ENCODE measurements around the gene DMRT1.
A peak's percentile ranks its signal among the peaks of the same experiment; 100 is the strongest.

The DMRT1 gene

DNA sequence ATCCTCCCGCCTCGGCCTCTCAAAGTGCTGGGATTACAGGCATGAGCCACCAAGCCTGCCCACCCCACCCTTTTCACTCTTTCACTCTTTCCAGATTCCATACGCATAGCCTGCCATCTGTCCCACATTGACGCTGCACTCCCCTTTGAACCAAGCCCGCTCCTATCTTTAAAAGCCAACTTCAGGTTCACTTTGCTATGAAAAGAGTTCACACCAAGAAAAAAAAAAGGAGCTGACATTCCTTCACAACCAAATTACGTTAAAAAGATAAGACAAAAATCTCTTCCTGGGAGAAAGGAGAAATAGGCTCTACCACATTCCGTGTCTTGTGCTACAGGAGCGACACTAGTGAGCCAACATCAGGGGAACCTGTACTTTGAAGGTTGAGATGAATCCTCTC is 41.5 kb downstream of the DMRT1 start:
- Histone ChIP-seq H3K36me3 (ENCODE audit: control insufficient read depth in 4 of 4, insufficient read depth in 4 of 4, low read length in 3 of 4) (no peaks in the 10 kb centered on the region), H3K9me3 (ENCODE audit: control extremely low read depth in 1 of 5, control insufficient read depth in 4 of 5, insufficient read depth in 2 of 5, low read depth in 1 of 5, low read length in 4 of 5) (peaks cover 0 to 6% (median 0%) of the 10 kb centered on the region in 5 experiments), H3K27me3 (replicated peaks in 2 of 5; ENCODE audit: control insufficient read depth in 4 of 5, insufficient read depth in 5 of 5, low read length in 4 of 5) (peaks cover 5 to 64% (median 9%) of the 10 kb centered on the region in 5 experiments), H3K4me3 (ENCODE audit: control insufficient read depth in 1 of 7, extremely low read depth in 1 of 7, insufficient read depth in 4 of 7, low read depth in 2 of 7, low read length in 6 of 7) (no peak overlapping the region), H3K27ac (ENCODE audit: insufficient read depth in 1 of 2, low read depth in 1 of 2, low read length in 2 of 2, poor library complexity in 1 of 2, severe bottlenecking in 2 of 2) (no peak overlapping the region), H3K4me1 (ENCODE audit: control extremely low read depth in 1 of 4, control insufficient read depth in 4 of 4, insufficient read depth in 4 of 4, low read length in 3 of 4) (no peaks in the 10 kb centered on the region)
- 98% methylated on average over 5 of the region's 8 CpGs for WGBS (ENCODE audit: insufficient coverage)
- ChIA-PET POLR2A (no interaction called here), CTCF (interaction anchor here (1.1 to 1.6 kb wide), 3 partner anchors 11 to 127 kb away, joined by 3 to 4 read pairs (median 3); no protein-coding TSS in a partner anchor)
- no peak for DNase-seq

DNA sequence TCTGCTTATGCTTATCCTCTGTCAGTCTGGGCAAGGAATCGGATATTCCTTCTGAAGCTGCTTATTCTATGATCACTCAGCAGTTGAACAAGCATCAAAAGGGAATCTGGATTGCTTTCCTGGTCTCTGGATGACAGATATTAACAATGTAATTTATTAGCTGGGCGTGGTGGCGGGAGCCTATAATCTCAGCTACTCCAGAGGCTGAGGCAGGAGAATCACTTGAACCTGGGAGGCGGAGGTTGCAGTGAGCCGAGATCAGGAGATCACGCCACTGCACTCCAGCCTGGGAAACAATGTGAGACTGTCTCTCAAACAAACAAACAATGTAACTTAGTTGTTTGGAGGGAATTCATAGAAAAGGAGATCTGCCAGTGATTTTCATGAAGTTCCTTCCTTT is 45.4 kb downstream of the DMRT1 start:
- POLR2A ChIA-PET = no interaction called here
- CTCF ChIA-PET = interaction anchor here (1.9 to 13.0 kb wide), 2 partner anchors 118 to 123 kb away, joined by 4 to 108 read pairs; no protein-coding TSS in a partner anchor
- Histone ChIP-seq H3K9me3 (ENCODE audit: control extremely low read depth in 1 of 5, control insufficient read depth in 4 of 5, insufficient read depth in 2 of 5, low read depth in 1 of 5, low read length in 4 of 5) (no peaks in the 10 kb centered on the region), H3K4me1 (ENCODE audit: control extremely low read depth in 1 of 4, control insufficient read depth in 4 of 4, insufficient read depth in 4 of 4, low read length in 3 of 4) (no peaks in the 10 kb centered on the region), H3K27me3 (replicated peaks in 2 of 5; ENCODE audit: control insufficient read depth in 4 of 5, insufficient read depth in 5 of 5, low read length in 4 of 5) (peaks cover 0 to 38% (median 2%) of the 10 kb centered on the region in 5 experiments), H3K4me3 (ENCODE audit: control insufficient read depth in 1 of 7, extremely low read depth in 1 of 7, insufficient read depth in 4 of 7, low read depth in 2 of 7, low read length in 6 of 7) (no peak overlapping the region), H3K27ac (ENCODE audit: insufficient read depth in 1 of 2, low read depth in 1 of 2, low read length in 2 of 2, poor library complexity in 1 of 2, severe bottlenecking in 2 of 2) (no peak overlapping the region), H3K36me3 (ENCODE audit: control insufficient read depth in 4 of 4, insufficient read depth in 4 of 4, low read length in 3 of 4) (no peaks in the 10 kb centered on the region)
- no peak for DNase-seq
- 100% methylated on average over 4 of the region's 6 CpGs for WGBS (ENCODE audit: insufficient coverage)

DNA sequence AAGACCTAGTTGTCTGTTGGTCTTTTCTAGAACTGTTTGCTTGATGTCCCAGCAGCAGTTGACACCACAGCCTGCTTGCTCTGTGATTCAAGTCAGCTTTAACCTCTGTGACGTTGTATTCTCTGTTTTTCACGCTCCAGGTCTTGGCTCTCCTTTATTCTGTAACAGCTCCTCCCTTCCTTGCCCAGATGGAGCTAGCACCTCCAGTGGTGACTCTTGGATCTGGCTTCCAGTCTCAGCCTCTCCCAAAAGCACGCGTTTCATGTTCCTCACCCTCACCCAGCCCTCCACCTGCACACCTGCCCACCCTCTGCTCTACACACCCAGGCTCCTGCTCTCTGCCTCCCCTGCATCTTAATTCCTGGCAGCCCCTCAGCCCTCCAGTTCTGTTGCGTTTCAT is 50.6 kb downstream of the DMRT1 start:
- Histone ChIP-seq H3K27ac (ENCODE audit: insufficient read depth in 1 of 2, low read depth in 1 of 2, low read length in 2 of 2, poor library complexity in 1 of 2, severe bottlenecking in 2 of 2) (no peak overlapping the region), H3K36me3 (ENCODE audit: control insufficient read depth in 4 of 4, insufficient read depth in 4 of 4, low read length in 3 of 4) (no peaks in the 10 kb centered on the region), H3K4me1 (ENCODE audit: control extremely low read depth in 1 of 4, control insufficient read depth in 4 of 4, insufficient read depth in 4 of 4, low read length in 3 of 4) (peaks cover 0 to 11% (median 3%) of the 10 kb centered on the region in 4 experiments), H3K27me3 (replicated peaks in 2 of 5; ENCODE audit: control insufficient read depth in 4 of 5, insufficient read depth in 5 of 5, low read length in 4 of 5) (peaks cover 0 to 22% (median 6%) of the 10 kb centered on the region in 5 experiments), H3K4me3 (ENCODE audit: control insufficient read depth in 1 of 7, extremely low read depth in 1 of 7, insufficient read depth in 4 of 7, low read depth in 2 of 7, low read length in 6 of 7) (no peak overlapping the region), H3K9me3 (ENCODE audit: control extremely low read depth in 1 of 5, control insufficient read depth in 4 of 5, insufficient read depth in 2 of 5, low read depth in 1 of 5, low read length in 4 of 5) (no peaks in the 10 kb centered on the region)
- ChIA-PET POLR2A (no interaction called here), CTCF (interaction anchor here (0.7 to 13.0 kb wide), 5 partner anchors 12 to 118 kb away, joined by 3 to 108 read pairs (median 4); no protein-coding TSS in a partner anchor)
- no peak for DNase-seq
- 89% methylated on average over 3 of the region's 5 CpGs for WGBS (ENCODE audit: insufficient coverage)

DNA sequence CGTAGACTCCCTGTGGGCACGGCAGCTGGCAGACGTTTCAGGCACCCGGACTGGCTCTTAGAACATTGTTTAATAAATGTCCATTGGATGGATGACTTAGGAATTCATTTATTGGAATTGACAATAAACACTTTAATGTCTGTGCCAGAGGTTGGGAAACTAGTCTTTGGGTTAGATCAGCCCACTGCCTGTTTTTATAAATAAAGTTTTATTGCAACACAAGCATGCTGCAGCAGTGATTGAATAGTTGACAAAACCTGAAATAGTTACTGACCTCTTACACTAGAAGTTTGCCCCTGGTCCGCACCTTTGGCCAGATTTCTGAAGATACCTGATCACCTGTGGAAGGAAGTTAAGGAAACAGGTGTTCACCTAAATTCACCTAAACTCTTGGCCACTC is 51.6 kb downstream of the DMRT1 start:
- H3K9me3 ChIP-seq (ENCODE audit: control extremely low read depth in 1 of 5, control insufficient read depth in 4 of 5, insufficient read depth in 2 of 5, low read depth in 1 of 5, low read length in 4 of 5) = no peaks in the 10 kb centered on the region
- no peaks in the 10 kb centered on the region for H3K36me3 ChIP-seq (ENCODE audit: control insufficient read depth in 4 of 4, insufficient read depth in 4 of 4, low read length in 3 of 4)
- ChIA-PET CTCF (interaction anchor here (1.0 to 13.0 kb wide), 9 partner anchors 13 to 141 kb away, joined by 3 to 108 read pairs (median 4); no protein-coding TSS in a partner anchor), POLR2A (no interaction called here)
- no peak overlapping the region for H3K4me3 ChIP-seq (ENCODE audit: control insufficient read depth in 1 of 7, extremely low read depth in 1 of 7, insufficient read depth in 4 of 7, low read depth in 2 of 7, low read length in 6 of 7)
- H3K4me1 ChIP-seq (ENCODE audit: control extremely low read depth in 1 of 4, control insufficient read depth in 4 of 4, insufficient read depth in 4 of 4, low read length in 3 of 4) = peaks cover 0 to 11% (median 3%) of the 10 kb centered on the region in 4 experiments
- WGBS (ENCODE audit: insufficient coverage) = 100% methylated on average over 1 of the region's 5 CpGs
- no peak overlapping the region for H3K27ac ChIP-seq (ENCODE audit: insufficient read depth in 1 of 2, low read depth in 1 of 2, low read length in 2 of 2, poor library complexity in 1 of 2, severe bottlenecking in 2 of 2)
- no peak for DNase-seq
- H3K27me3 ChIP-seq (replicated peaks in 2 of 5; ENCODE audit: control insufficient read depth in 4 of 5, insufficient read depth in 5 of 5, low read length in 4 of 5) = peaks cover 0 to 21% (median 6%) of the 10 kb centered on the region in 5 experiments

DNA sequence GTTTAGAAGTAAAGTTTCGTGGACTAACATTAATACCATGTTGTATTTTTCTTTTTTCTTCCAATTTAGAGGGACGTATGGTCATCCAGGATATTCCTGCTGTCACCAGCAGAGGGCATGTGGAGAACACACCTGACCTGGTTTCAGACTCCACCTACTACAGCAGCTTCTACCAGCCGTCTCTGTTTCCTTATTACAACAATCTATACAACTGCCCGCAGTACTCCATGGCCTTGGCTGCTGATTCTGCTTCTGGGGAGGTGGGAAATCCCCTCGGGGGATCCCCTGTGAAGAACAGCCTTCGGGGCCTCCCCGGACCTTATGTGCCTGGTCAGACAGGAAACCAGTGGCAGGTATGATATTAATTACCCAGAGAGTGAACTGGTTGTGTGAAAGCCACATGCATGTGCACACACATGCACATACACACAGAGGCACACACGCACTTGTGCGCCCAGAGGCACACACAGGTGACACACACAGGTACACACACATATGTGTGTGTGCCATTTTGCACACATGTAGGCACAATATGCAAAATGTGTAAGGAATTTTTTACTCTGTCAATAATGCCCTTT is 52.4 kb downstream of the DMRT1 start:
- WGBS (ENCODE audit: insufficient coverage) = 7% methylated on average over 3 of the region's 9 CpGs
- DNase-seq = peak; percentile 67 to 90 (median 87)
- CTCF ChIA-PET = interaction anchor here (0.8 to 13.0 kb wide), 11 partner anchors 11 to 140 kb away, joined by 3 to 108 read pairs (median 4); no protein-coding TSS in a partner anchor

DNA sequence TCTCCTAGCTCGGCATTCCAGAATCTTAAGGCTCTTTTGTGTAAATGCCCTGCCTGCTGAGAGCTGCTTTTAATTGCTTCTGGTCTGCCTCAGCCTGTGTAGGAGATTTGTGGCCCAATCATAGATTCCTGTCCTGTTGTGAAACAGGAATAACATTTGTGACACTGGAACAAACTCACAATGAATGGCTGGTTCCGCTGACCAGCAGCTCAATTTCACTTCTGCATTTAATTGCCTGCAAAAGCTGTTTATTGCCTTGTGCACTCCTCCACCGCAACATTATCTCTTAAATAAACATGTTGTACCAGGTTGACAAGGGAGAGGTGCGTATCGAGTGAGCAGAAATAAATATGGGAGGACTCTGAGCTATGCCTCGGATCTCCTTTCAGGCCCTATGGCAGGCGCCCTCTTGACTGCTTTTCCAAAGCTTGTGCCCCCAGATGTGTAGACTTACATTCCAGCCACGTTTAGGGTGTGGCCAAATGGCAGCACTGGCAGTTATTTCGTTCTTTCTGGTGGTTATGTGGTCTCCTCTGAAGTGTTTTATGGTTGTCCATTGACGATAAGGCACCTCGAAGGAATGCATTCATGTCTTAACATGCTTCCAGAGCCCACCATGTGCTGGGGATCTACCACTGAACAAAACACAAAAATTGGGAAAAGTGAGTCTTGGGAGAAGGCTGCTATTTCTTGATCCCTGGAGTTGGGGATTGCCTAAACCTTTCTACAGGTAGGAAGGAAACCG is 58.1 kb downstream of the DMRT1 start:
- no peaks in the 10 kb centered on the region for H3K9me3 ChIP-seq (ENCODE audit: control extremely low read depth in 1 of 5, control insufficient read depth in 4 of 5, insufficient read depth in 2 of 5, low read depth in 1 of 5, low read length in 4 of 5)
- DNase-seq = peak in 2 of 3 donors; percentile 62 to 71
- ChIA-PET POLR2A (interaction anchor here (0.5 kb wide), 1 partner anchor 10 kb away, joined by 4 read pairs; no protein-coding TSS in a partner anchor), CTCF (interaction anchor here (0.8 to 2.3 kb wide), 4 partner anchors 105 to 256 kb away, joined by 3 to 7 read pairs (median 4); no protein-coding TSS in a partner anchor)
- no peak overlapping the region for H3K4me3 ChIP-seq (ENCODE audit: control insufficient read depth in 1 of 7, extremely low read depth in 1 of 7, insufficient read depth in 4 of 7, low read depth in 2 of 7, low read length in 6 of 7)
- H3K27me3 ChIP-seq (replicated peaks in 2 of 5; ENCODE audit: control insufficient read depth in 4 of 5, insufficient read depth in 5 of 5, low read length in 4 of 5) = peaks cover 2 to 55% (median 18%) of the 10 kb centered on the region in 5 experiments
- no peaks in the 10 kb centered on the region for H3K4me1 ChIP-seq (ENCODE audit: control extremely low read depth in 1 of 4, control insufficient read depth in 4 of 4, insufficient read depth in 4 of 4, low read length in 3 of 4)
- 60% methylated on average over 9 of the region's 12 CpGs for WGBS (ENCODE audit: insufficient coverage)
- H3K36me3 ChIP-seq (ENCODE audit: control insufficient read depth in 4 of 4, insufficient read depth in 4 of 4, low read length in 3 of 4) = no peaks in the 10 kb centered on the region
- no peak overlapping the region for H3K27ac ChIP-seq (ENCODE audit: insufficient read depth in 1 of 2, low read depth in 1 of 2, low read length in 2 of 2, poor library complexity in 1 of 2, severe bottlenecking in 2 of 2)

More for the DNA sequence above, 52.4 kb downstream of the DMRT1 start:
- Histone ChIP-seq H3K27ac (ENCODE audit: insufficient read depth in 1 of 2, low read depth in 1 of 2, low read length in 2 of 2, poor library complexity in 1 of 2, severe bottlenecking in 2 of 2) (no peak overlapping the region), H3K4me1 (ENCODE audit: control extremely low read depth in 1 of 4, control insufficient read depth in 4 of 4, insufficient read depth in 4 of 4, low read length in 3 of 4) (peaks cover 0 to 11% (median 3%) of the 10 kb centered on the region in 4 experiments), H3K4me3 (ENCODE audit: control insufficient read depth in 1 of 7, extremely low read depth in 1 of 7, insufficient read depth in 4 of 7, low read depth in 2 of 7, low read length in 6 of 7) (peak overlapping the region in 2 of 7 experiments; percentile 20 to 29), H3K36me3 (ENCODE audit: control insufficient read depth in 4 of 4, insufficient read depth in 4 of 4, low read length in 3 of 4) (no peaks in the 10 kb centered on the region), H3K9me3 (ENCODE audit: control extremely low read depth in 1 of 5, control insufficient read depth in 4 of 5, insufficient read depth in 2 of 5, low read depth in 1 of 5, low read length in 4 of 5) (no peaks in the 10 kb centered on the region), H3K27me3 (replicated peaks in 2 of 5; ENCODE audit: control insufficient read depth in 4 of 5, insufficient read depth in 5 of 5, low read length in 4 of 5) (peaks cover 0 to 23% (median 10%) of the 10 kb centered on the region in 5 experiments)
- POLR2A ChIA-PET = no interaction called here

Measured in common myeloid progenitor, CD34-positive (primary cell).